Stimulated activated CD8-positive, alpha-beta memory T cell treated with anti-CD3 and anti-CD28 coated beads, Interleukin-4, amount 100 ng/mL, for 48 hours (primary cell): ENCODE measurements around the gene NIPAL4.
"Not testable (repeated sequence)": the region's sequence is repeated elsewhere in the genome, so short reads cannot be mapped to it uniquely, and the experiment has no call there.

Experiments
- DNase-seq: peaks from one replicate; pipeline ENCODE4 v3.0.0-alpha.2; 2020

Gene NIPAL4

DNA sequence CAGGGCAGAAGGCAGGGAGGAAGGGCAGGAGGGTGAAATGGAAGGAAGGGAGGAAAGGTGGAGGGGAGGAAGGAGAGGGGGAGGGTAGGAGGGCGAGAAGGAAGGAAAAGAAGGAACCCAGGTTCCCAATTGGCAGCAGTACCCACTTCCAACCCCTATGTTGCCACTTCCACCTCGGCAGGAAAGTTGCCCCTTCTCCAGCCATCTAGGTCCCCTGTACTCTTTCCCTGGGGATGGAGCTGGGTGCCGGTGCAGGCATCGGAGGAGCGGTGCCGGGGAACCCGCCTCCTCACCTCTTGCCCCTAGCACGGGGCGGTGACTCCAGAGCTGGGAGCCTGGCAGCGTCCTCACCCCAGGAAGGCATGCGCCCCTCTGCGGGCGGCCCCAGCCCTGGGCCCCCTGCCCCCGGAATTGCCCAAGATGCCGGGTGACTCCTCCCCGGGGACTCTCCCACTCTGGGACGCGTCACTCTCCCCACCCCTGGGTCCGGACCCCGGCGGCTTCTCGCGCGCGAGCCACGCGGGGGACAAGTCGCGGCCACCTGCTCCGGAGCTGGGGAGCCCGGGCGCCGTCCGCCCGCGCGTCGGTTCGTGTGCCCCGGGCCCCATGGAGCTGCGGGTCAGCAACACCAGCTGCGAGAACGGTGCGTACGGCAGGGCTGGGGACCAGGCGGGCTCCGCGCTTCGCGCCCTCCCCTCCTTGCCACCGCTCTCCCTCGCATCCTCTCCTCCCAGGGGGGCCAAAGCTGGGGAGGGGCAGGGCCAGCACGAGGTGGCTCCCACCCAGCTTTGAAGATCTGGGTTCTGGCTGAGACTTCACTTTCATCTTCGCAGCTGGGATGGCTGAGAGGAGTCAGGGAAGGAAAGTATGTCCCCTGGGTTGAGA is at the start of gene NIPAL4:
TSS of gene NIPAL4 (plus strand) at position 499 of the 885 bp plus-strand sequence. CDS start at position 607, 108 bp downstream.
- peak; percentile 60 for DNase-seq

DNA sequence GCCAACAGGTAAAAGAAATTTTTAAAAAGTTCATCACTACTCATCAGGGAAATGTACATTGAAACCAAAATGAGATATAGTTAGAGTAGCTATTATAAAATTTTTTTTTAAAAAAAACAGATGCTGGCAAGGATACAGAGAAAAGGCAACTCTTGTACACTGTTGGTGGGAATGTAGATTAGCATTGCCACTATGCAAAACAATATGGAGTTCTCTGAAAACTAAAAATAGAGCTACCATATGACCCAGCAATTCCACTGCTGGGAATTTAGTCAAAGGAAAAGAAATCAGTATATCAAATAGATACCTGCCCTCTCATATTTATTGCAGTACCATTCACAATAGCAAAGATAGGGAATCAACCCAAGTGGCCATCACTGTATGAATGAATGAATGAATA is 44.2 kb upstream of the NIPAL4 start:
- DNase-seq = no peak

DNA sequence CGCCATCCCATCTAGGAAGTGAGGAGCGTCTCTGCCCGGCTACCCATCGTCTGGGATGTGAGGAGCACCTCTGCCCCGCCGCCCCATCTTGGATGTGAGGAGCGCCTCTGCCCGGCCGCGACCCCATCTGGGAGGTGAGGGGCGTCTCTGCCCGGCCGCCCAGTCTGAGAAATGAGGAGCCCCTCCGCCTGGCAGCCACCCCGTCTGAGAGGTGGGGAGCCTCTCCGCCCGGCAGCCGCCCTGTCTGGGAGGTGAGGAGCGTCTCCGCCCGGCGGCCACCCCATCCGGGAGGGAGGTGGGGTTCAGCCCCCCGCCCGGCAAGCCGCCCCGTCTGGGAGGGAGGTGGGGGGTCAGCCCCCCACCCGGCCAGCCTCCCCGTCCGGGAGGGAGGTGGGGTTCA is 40.5 kb upstream of the NIPAL4 start:
- DNase-seq = not testable (repeated sequence)

DNA sequence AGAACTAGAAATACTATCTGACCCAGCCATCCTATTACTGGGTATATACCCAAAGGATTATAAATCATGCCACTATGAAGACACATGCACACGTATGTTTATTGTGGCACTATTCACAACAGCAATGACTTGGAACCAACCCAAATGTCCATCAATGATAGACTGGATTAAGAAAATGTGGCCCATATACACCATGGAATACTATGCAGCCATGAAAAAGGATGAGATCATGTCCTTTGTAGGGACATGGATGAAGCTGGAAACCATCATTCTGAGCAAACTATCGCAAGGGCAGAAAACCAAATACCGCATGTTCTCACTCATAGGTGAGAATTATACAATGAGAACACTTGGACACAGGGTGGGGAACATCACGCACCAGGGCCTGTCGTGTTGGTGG is 30.1 kb upstream of the NIPAL4 start:
- DNase-seq = not testable (repeated sequence)

DNA sequence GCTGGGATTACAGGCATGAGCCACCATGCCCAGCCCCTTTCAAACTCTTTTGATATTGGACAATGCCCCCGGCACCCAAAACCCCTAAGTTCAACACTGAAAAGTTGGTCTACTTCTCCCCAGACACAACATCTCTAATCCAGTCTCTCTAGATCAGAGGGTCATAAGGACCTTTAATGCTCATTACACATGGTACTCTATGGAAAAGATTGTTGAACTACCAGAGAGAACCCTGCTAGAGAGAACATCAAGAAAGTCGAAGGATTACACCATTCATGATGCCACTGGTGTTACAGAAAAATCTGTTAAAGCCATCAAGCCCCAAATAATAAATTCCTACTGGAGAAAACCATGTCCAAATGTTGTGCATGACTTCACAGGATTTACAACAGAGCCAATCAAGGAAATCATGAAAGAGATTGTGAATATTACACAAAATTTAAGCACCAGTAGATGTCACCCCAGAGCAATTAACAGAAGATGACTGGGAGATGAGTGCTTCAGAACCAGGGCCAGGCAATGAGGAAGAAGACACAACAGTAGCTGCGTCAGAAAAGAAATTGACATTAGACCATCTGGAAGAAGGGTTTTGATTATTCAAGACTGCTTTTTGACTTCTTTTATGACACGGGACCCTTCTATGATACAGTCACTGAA is 28.3 kb upstream of the NIPAL4 start:
- no peak for DNase-seq

DNA sequence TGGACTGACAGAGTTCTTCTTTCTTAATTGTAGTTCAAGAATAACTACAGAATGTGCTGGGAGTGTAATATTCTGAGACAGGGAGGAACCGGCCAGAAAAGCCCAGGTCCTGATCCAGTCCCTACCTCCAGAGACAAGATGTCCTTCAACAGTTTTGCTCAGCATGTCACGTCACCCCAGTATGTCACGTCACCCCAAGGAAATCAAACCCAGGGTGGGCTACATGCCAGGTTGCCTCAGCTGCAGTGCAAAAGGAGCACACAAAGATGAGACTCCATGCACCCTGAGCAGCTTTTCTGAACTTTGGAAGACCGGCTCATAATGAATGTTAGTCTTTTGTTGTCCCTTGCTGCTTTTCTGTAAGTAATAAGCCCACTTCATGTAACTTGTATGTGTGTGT is 25.9 kb upstream of the NIPAL4 start:
- DNase-seq = no peak

DNA sequence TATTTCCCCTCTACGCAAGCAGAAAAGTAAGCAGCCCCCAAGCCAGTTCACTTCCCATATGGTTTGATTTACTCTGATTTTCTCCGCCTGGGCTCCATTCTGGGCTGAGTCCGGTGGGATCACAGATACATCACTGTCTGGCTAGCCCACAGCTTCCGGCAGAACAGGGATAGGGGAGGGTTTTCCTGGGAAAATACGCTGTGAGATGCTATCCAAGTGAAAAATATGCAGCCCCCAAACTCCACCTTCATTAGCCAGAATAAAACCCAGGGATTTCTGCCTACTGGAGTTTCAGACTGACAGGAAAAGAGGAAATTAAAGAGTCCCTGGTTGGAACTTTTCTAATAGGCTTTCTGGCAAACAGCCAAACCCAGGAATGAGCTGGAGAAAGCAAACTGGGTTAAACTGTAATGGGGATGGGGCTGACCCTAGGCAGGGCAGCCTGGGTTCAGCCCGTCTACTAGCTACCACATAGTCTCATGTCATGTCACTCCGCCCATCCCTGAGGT is 16.9 kb upstream of the NIPAL4 start:
- no peak for DNase-seq

DNA sequence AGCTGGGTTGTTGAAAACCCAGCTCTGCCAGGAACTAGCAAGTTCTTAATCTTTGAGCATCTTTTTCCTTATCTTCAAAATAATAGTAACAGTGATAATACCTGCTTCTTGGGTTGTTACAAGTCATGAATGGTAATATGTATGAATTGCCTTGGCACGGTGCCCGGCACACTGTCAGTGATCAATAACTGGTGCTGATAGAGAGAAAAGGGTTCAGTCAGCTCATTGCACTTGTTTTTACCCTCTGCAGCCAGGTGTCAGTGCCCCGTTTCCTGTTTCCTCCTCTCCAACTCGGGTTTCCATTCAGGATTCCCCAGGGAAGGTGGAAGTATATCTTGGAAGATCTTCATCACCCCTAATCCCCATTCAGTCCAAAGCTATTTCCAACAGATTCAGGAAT is 15.8 kb upstream of the NIPAL4 start:
- DNase-seq = no peak

DNA sequence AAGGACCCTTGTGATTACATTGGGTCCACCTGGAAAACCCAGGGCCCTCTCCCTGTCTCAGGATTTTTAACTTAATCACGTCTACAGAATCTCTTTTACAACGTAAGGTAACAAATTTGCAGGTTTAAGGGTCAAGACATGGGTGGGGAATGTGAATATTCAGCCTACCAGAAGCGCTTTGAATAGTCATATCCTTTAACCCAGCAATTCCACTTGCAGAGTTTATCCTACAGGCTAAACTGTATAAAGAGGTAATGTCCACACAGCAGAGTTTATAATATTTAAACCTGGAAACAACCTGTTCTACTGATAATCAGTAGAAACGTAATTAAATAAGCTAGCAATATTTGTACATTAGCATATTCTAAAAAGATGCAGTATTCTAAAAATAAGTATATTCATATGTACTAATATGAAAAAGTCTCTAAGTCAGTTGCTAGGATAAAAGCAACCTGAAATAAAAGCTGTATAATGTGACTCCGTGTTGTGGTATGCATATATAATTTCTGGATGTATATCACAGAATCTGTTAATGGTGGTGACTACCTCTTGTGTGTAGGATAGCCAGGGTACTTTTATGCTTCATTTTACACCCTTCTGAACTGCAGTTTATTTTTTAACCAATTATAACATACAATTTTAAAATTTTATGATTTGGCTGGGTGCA is 14.1 kb upstream of the NIPAL4 start:
- no peak for DNase-seq

DNA sequence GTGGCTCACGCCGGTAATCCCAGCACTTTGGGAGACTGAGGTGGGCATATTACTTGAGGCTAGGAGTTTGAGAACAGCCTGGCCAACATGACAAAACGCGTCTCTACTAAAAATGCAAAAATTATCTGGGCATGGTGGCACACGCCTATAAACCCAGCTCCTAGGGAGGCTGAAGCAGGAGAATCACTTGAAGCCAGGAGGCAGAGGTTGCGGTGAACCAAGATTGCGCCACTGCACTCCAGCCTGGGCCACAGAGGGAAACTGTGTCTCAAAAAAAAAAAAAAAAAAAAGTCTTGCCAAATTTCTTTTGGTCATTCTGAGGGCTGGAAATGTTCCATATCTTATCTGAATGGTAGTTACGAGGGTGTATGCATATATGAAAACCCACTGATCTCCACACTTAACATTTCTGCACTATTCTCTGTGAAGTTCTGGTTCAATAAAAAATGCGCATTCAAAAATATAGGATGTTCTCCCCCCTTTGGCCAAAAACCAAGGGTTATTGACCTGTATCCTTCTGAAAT is 13.5 kb upstream of the NIPAL4 start:
- no peak for DNase-seq

DNA sequence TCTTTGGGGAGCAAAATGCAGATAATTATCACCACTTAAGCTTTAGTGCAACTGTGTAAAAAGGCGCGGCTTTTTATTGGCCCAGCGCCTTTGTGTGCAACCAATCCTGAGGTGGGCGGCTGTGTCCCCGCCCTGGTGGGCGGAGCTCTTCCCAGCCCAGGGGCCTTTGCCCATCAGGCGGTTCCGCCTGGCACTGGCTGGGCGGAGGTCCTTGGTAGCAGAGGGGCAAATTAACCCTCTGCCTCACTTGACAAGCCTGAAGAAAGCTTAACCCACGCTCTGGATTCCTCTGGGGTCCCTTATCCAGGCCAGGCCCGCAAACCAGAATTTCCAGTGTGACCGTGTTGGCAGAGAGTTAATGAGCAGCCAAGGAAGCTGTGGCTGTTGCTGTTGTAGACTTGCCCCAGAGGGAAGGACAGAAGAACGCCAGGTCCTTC is 12.8 kb upstream of the NIPAL4 start:
- no peak for DNase-seq

DNA sequence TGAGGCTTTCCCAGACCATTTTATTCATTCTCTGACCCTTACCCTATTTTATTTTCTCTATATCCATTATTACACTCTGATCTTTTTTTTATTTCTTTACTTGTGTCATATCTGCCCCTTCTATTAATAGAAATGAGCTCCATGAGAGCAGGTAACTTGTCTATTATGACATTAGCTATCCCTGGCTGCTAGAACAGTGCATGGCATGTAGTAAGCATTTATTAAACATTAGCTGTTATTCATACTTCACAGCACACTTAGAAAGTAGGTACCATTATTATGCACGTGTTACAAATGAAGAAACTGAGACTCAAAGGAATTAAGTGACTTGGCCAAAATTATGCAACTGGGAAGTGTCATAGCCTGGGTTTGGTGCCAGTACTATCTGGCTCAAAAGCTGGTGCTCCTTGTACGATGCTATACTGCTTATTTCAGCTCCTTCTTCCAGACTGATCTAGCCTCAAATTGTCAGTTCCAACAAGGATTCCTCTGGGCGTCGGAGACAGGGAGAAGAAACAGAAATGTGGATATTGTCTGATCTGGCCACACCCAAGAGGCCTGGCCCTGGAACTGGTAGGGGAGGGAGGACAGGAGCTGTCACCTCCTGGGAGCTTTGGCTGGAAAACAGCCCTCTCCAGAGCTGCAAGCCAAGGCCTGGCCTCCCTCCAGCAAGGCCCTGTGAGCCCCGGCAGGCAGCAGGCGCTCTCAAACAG is 10.8 kb upstream of the NIPAL4 start:
- DNase-seq = no peak

DNA sequence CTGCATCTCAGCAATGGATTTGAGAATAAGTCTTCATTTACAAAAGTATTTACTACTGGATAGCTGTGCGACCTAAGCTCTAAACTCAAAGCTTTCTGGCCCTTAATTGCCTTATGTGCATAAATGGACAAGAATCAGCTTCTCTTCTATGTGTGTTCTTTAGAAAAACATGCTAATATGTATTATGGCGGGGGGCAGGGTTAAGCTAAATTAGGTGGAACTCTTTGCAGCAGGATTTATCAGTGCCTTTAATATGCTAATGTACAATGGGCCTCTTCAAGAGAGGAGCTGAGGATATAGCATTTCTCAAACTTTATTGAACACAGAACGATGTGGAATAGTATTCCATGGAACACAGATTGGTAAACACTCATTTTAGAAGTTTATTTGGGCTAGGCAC is 10.0 kb upstream of the NIPAL4 start:
- DNase-seq = no peak

DNA sequence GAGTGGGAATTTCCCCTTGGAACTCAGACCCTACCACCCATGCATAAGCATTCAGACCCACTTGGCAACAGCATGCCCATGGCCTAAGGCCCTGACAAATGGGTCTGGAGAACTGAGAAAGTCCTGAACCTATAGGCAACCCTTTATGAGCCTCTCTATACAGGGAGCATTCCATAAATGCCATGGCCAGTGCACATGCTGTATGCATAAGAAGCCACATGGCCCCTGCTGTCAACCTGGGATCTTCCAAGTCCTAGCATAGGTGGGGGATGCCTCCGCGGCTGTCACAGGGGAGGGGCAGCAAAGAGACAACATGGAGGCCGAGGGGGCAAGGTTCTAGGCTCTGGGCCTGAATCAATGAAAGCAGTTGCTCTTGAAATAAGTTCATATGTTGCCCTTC is 8.2 kb upstream of the NIPAL4 start:
- DNase-seq = no peak

DNA sequence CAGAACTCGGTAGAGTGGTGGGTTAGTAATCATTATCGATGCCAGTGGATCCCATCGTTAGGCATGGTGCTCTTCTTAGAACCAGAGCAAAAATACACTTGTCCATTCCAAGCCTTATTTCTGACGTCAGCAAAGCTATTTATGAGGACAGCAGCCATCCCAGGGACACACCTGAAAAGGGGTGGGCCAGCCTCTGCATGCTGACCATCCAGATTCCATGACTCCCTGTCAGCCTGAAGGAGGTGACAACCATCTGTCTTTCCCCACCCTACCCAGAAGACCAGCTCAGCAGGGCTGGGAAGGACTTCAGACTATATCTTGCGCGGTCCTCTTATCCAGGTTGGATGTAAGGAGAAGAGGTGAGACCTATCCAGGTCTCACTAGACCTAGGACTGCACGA is 5.7 kb upstream of the NIPAL4 start:
- no peak for DNase-seq

DNA sequence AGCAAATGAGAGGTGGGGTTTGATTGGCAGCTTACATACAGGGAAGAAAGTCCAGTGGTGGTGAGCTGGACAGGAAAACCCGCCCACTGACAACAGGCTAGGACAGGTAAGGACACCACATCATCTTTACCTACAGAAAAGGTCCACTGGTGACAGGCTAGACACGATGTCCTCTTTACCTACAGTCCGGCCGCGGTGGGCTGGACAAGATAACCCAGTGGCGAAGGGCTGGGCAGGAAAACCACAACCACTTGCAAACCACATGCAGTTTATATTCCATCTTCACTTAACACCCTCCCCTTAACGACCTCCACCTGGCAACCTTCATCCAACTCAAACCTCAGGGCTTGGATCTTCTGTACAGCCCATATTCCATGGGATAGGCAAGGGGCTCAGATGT is 5.0 kb upstream of the NIPAL4 start:
- DNase-seq = no peak

DNA sequence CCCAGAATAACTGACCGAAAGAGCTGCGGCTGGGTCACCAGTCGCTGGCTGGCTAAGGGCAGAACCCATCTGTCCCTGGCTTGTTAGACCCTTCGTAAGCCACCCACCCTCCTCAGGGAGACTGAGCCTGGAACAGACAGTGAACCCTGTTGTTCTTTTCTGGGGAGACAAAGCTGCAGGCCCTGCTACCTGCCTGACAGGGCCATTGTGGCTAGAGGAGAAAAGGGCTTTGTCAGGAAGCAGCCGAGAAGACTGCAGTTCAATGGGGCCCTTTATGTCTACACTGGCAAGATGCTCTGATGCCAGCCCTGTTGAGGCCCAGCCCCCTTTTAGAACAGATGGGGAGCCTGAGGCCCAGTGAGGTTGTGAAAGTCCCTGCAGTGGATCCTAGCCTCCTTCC is 3.7 kb upstream of the NIPAL4 start:
- no peak for DNase-seq

DNA sequence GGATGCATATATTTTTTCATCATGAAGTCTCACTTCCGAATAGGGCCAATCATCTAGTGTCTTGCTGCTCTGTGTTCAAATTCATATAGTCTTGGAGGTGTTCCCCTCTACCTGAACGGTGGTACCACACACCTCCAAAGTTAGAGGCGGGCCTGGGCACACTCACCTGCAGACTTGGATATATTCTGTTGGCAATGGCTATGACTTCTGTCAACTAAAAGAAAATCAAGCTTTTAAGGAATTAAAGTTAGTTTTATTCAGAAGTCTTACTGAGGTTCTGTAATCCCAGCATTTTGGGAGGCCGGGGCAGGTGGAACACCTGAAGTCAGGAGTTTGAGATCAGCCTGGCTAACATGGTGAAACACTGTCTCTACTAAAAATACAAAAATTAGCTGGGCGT is 2.6 kb upstream of the NIPAL4 start:
- DNase-seq = no peak

DNA sequence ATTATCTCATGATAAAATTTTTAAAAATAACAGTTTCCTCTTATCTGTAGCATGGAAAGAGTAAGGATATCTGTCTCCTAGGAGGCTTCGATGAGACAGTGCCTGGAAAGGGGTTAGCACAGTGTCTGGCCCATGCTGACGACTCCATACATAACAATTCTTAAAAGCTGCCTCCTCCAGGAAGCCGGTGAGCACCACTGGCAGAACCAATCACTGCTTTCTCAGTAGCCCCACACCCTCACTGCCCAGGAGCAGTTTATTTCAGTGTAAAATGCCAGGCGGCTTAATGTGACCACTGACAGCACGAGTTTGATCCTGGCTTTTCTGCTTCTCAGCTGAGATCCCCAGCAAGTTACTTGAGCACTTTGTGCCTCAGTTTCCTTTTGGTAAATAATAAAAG is 1.2 kb upstream of the NIPAL4 start:
- DNase-seq = no peak

DNA sequence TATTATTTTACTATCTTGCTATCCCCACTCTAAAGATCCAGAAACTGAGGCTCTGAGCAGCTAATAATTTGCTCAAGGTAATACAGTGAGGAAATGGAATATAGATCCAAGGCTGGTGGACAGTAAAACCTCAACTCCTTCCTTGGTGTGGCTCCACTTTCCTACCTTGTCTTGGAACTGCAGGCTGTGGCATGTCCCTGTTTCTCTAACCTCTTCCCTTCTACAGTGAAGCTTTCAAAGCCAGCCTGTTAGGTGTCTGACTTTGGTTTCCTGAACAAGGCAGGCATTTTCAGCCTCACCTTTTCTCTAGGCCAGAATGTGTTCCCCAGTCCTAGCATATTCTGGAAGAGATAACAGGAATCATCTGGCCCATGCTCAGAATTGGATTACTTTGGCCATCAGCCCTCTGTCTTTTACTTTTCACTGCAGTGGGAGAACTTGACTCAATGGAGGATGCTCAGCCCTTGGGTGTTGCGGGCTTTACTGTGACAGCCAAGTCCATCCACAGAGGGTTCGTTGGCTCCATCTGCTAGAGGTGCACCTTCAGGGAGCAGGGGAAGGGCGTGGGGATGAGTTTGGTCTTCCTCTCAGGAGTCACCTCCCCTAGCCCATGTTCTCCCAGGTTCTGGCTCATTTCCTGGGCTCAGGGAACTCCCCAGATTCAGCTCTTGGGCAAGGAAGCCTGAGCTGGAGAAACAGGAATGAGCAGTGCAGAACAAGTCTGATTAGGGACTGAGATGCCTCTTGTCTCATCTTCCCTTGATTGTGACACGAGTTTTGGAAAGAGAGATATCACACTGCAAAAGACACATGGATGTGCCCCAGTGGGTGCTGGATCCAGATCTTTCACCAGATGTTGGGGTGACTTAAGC is 1.1 kb downstream of the NIPAL4 start:
- no peak for DNase-seq

DNA sequence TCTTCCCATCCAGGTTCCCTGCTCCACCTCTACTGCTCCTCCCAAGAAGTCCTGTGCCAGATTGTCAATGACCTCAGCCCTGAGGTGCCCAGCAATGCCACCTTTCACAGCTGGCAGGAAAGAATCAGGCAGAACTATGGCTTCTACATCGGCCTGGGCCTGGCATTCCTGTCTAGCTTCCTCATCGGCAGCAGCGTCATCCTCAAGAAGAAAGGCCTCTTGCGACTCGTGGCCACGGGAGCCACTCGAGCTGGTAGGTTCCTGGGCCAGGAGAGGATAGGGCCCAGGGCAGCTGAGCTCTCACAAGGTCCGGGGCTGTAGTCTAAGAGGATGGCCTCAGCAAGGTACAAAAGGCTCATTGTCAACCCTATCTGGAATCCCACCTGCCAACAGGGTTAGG is 3.1 kb downstream of the NIPAL4 start:
- DNase-seq = no peak
